Right lobe of liver (tissue), 6 donors: Measurements from ENCODE around the gene INHBA. TPM values are rescaled to one million over a fixed set of nuclear protein-coding genes. Genes with fewer than 3 reads are reported as not detected.

Source experiments
- ATAC-seq, 4 donors: fragments of 200-7000 bp; cut with Tn5 transposase; one replicate each; pipeline ENCODE4 v1.9.1; 2020; ENCODE audit warnings: mild to moderate bottlenecking in 4 of 4, moderate library complexity in 4 of 4
- DNase-seq, 3 donors: peaks; one replicate each; pipeline ENCODE4 v3.0.0-alpha.2; 2020
- H3K27ac ChIP-seq, 3 donors: fragments of 200-600 bp; one replicate each; pipeline ENCODE4 v1.8.0; 2022
- H3K27me3 ChIP-seq, 2 donors: fragments of 200-600 bp; one replicate each; pipeline ENCODE4 v1.8.0; 2022
- H3K36me3 ChIP-seq, 4 donors: fragments of 200-600 bp; sonication (generic) in 1 of 4; one replicate each; pipeline versions ENCODE4 v1.5.1 to v1.8.0; 2017 to 2022; ENCODE audit warnings: control low read depth in 1 of 4
- H3K4me1 ChIP-seq, 4 donors: fragments of 200-600 bp; sonication (generic) in 1 of 4; one replicate each; pipeline versions ENCODE4 v1.5.1 to v1.8.0; 2017 to 2022; ENCODE audit warnings: control low read depth in 1 of 4
- H3K4me3 ChIP-seq, 3 donors: fragments of 200-600 bp; one replicate each; pipeline ENCODE4 v1.8.0; 2022
- H3K9me3 ChIP-seq, 4 donors: fragments of 200-600 bp; sonication (generic) in 1 of 4; one replicate each; pipeline versions ENCODE4 v1.5.1 to v1.8.0; 2017 to 2022; ENCODE audit warnings: control low read depth in 1 of 4
- CTCF ChIP-seq, 4 donors: fragments of 200-600 bp in 3 of 4; fragments of 450-650 bp in 1 of 4; IDR thresholded peaks; one replicate each; pipeline versions ENCODE4 v1.5.1 to v1.8.0; 2016 to 2022; ENCODE audit warnings: antibody characterized with exemption in 4 of 4, mild to moderate bottlenecking in 2 of 4
- POLR2A ChIP-seq: fragments of 450-650 bp; IDR thresholded peaks from one replicate; pipeline ENCODE4 v1.6.1; 2017; ENCODE audit warnings: antibody characterized with exemption, mild to moderate bottlenecking
- WGBS: methylation state at CpG from one replicate; pipeline ENCODE4 v1.1.6; 2018; ENCODE audit warnings: low coverage, low lambda C conversion rate; ENCODE audit not compliant: insufficient coverage; ENCODE audit errors: missing lambda C conversion rate; 5-methylcytosine and 5-hydroxymethylcytosine counted together
- intact Hi-C, 2 donors: fragments of 100-400 bp; cut with DNase I; formaldehyde crosslinking; loops; one replicate each; pipeline versions ENCODE4 v1.11.2 to v1.14.1; 2022
- total RNA-seq, 6 experiments: library from RNA; depleted of rRNA in 2 of 6; stranded (reverse); fragments of >200 nt in 2 of 6; fragmentation: NEBNext Ultra II Directional in 3 of 6; extraction: Animal tissue kit (Norgen Biotek cat#: 25700) in 3 of 6; gene quantifications; one replicate each; pipeline versions ENCODE4 v1.1.0 to v1.2.4, GENCODE V29; 2016 to 2023
- donor health status: DM: no; HTN: yes; CAD: no.
- donor health status: DM: no; HTN: no; CAD: no.
- donor health status: DM: no; HTN: no; CAD: no.
- donor health status: DM: no; HTN: yes; CAD: no.
- donor health status: DM: no; HTN: yes; CAD: no.

INHBA gene
- total RNA-seq, 6 experiments from 2014 or later: 1.1 to 9.7 (median 2.9) TPM

- 25% methylated on average over 1 of the region's 2 CpGs for WGBS
- Histone ChIP-seq H3K4me1 (no peaks in the 10 kb centered on the region), H3K27me3 (no peaks in the 10 kb centered on the region), H3K9me3 (no peaks in the 10 kb centered on the region), H3K4me3 (no peak overlapping the region), H3K27ac (no peak overlapping the region), H3K36me3 (no peaks in the 10 kb centered on the region)
- DNase-seq (no peak), ATAC-seq (no peak)
- no peak for TF ChIP-seq CTCF (IDR thresholded peaks at IDR 0.05)
- no peak for TF ChIP-seq POLR2A
- intact Hi-C loops: no loop called here
Measured at GRCh38 chr7:41679566-41679965, 23.3 kb downstream of the INHBA start.

- Histone ChIP-seq H3K9me3 (no peaks in the 10 kb centered on the region), H3K4me1 (no peaks in the 10 kb centered on the region), H3K36me3 (no peaks in the 10 kb centered on the region), H3K27ac (no peak overlapping the region), H3K27me3 (no peaks in the 10 kb centered on the region), H3K4me3 (no peak overlapping the region)
- ATAC-seq: no peak
- DNase-seq: no peak
- TF ChIP-seq CTCF (IDR thresholded peaks at IDR 0.05): no peak
- WGBS: 60% methylated on average over 4 of the region's 4 CpGs
- intact Hi-C loops: no loop called here
Measured at GRCh38 chr7:41674505-41675023, 28.3 kb downstream of the INHBA start.

GRCh38 chr7:41661596-41661995 lies 41.3 kb downstream of the INHBA start:
- Histone ChIP-seq H3K27ac (no peak overlapping the region), H3K4me3 (no peak overlapping the region), H3K36me3 (no peaks in the 10 kb centered on the region), H3K27me3 (no peaks in the 10 kb centered on the region), H3K4me1 (no peaks in the 10 kb centered on the region), H3K9me3 (no peaks in the 10 kb centered on the region)
- intact Hi-C loops: no loop called here
- DNase-seq (no peak), ATAC-seq (no peak)
- TF ChIP-seq POLR2A (no peak), CTCF (IDR thresholded peaks at IDR 0.05) (no peak)

- intact Hi-C loops: no loop called here
- H3K27me3 ChIP-seq: no peaks in the 10 kb centered on the region
- no peaks in the 10 kb centered on the region for H3K36me3 ChIP-seq
- DNase-seq: no peak
- WGBS: 87% methylated on average over 3 of the region's 3 CpGs
- H3K9me3 ChIP-seq: no peaks in the 10 kb centered on the region
- TF ChIP-seq POLR2A (no peak), CTCF (IDR thresholded peaks at IDR 0.05) (no peak)
- H3K4me3 ChIP-seq: no peak overlapping the region
- H3K27ac ChIP-seq: no peak overlapping the region
- ATAC-seq: no peak
- no peaks in the 10 kb centered on the region for H3K4me1 ChIP-seq
Measured at GRCh38 chr7:41659539-41659938, 43.4 kb downstream of the INHBA start.

- Histone ChIP-seq H3K9me3 (no peaks in the 10 kb centered on the region), H3K4me3 (no peak overlapping the region), H3K27ac (no peak overlapping the region), H3K36me3 (no peaks in the 10 kb centered on the region), H3K4me1 (no peaks in the 10 kb centered on the region), H3K27me3 (no peaks in the 10 kb centered on the region)
- WGBS: 57% methylated on average over 4 of the region's 4 CpGs
- DNase-seq (no peak), ATAC-seq (no peak)
- TF ChIP-seq CTCF (IDR thresholded peaks at IDR 0.05): no peak
- TF ChIP-seq POLR2A: no peak
- intact Hi-C loops: no loop called here
Measured at GRCh38 chr7:41656366-41656765, 46.5 kb downstream of the INHBA start.
